Mesendoderm (in vitro differentiated cells): Measurements from ENCODE around the gene DPAGT1.
"Not testable (repeated sequence)": the region's sequence is repeated elsewhere in the genome, so short reads cannot be mapped to it uniquely, and the experiment has no call there.

Experiments used
- DNase-seq: peaks from one replicate; pipeline ENCODE4 v3.0.0; 2013
- H2AK5ac ChIP-seq: 2 replicates; pipeline ENCODE4 v1.6.1; 2013; ENCODE audit warnings: low read length, inconsistent platforms
- H2BK120ac ChIP-seq: 2 replicates; pipeline ENCODE4 v1.6.1; 2013; ENCODE audit warnings: low read depth, mild to moderate bottlenecking, low read length, moderate library complexity, mixed read lengths
- H2BK15ac ChIP-seq: replicated peaks from 2 replicates; pipeline ENCODE4 v1.6.1; 2013; ENCODE audit warnings: low read depth, mild to moderate bottlenecking, moderate library complexity
- H2BK5ac ChIP-seq: 2 replicates; pipeline ENCODE4 v1.6.1; 2013; ENCODE audit warnings: low read length, inconsistent platforms
- H3K18ac ChIP-seq: 2 replicates; pipeline ENCODE4 v1.6.1; 2013; ENCODE audit warnings: mild to moderate bottlenecking, low read length, mixed read lengths
- H3K23ac ChIP-seq: one replicate; pipeline ENCODE4 v1.6.1; 2013; ENCODE audit warnings: low read length
- H3K27ac ChIP-seq: 2 replicates; pipeline ENCODE4 v1.5.1; 2013; ENCODE audit warnings: low read depth, mild to moderate bottlenecking, inconsistent platforms, low read length, moderate library complexity
- H3K27me3 ChIP-seq: 2 replicates; pipeline ENCODE4 v1.6.1; 2013; ENCODE audit warnings: low read length, control low read depth, mild to moderate bottlenecking, inconsistent platforms; ENCODE audit not compliant: insufficient read depth, poor library complexity
- H3K36me3 ChIP-seq: 2 replicates; pipeline ENCODE4 v1.6.1; 2013; ENCODE audit warnings: low read length, inconsistent platforms; ENCODE audit not compliant: control insufficient read depth, insufficient read depth
- H3K4ac ChIP-seq: one replicate; pipeline ENCODE4 v1.6.1; 2013; ENCODE audit warnings: low read depth, mild to moderate bottlenecking, low read length, moderate library complexity
- H3K4me1 ChIP-seq: 2 replicates; pipeline ENCODE4 v1.6.1; 2013; ENCODE audit warnings: low read depth, low read length, inconsistent platforms; ENCODE audit not compliant: control insufficient read depth
- H3K4me2 ChIP-seq: 2 replicates; pipeline ENCODE4 v1.6.1; 2013; ENCODE audit warnings: low read length
- H3K4me3 ChIP-seq: 2 replicates; pipeline ENCODE4 v1.5.1; 2013; ENCODE audit warnings: mild to moderate bottlenecking, low read length
- H3K56ac ChIP-seq: one replicate; pipeline ENCODE4 v1.6.1; 2013; ENCODE audit warnings: low read length
- H3K79me1 ChIP-seq: 2 replicates; pipeline ENCODE4 v1.6.1; 2013; ENCODE audit warnings: low read length, inconsistent platforms
- H3K79me2 ChIP-seq: 2 replicates; pipeline ENCODE4 v1.6.1; 2013; ENCODE audit warnings: mild to moderate bottlenecking, low read length; ENCODE audit not compliant: control insufficient read depth, insufficient read depth
- H3K9ac ChIP-seq: 2 replicates; pipeline ENCODE4 v1.6.1; 2013; ENCODE audit warnings: low read length, inconsistent platforms
- H4K5ac ChIP-seq: one replicate; pipeline ENCODE4 v1.6.1; 2013; ENCODE audit warnings: low read length
- H4K8ac ChIP-seq: one replicate; pipeline ENCODE4 v1.6.1; 2013; ENCODE audit warnings: low read depth, mild to moderate bottlenecking, control low read depth, low read length, moderate library complexity
- WGBS: extraction: QIAGEN DNeasy Blood & Tissue Kit; methylation state at CpG from one replicate; pipeline ENCODE4 v1.1.7; 2013; ENCODE audit warnings: low lambda C conversion rate, missing lambda C conversion rate; ENCODE audit not compliant: insufficient coverage; ENCODE audit errors: extremely low coverage; 5-methylcytosine and 5-hydroxymethylcytosine counted together

The DPAGT1 gene

DNA sequence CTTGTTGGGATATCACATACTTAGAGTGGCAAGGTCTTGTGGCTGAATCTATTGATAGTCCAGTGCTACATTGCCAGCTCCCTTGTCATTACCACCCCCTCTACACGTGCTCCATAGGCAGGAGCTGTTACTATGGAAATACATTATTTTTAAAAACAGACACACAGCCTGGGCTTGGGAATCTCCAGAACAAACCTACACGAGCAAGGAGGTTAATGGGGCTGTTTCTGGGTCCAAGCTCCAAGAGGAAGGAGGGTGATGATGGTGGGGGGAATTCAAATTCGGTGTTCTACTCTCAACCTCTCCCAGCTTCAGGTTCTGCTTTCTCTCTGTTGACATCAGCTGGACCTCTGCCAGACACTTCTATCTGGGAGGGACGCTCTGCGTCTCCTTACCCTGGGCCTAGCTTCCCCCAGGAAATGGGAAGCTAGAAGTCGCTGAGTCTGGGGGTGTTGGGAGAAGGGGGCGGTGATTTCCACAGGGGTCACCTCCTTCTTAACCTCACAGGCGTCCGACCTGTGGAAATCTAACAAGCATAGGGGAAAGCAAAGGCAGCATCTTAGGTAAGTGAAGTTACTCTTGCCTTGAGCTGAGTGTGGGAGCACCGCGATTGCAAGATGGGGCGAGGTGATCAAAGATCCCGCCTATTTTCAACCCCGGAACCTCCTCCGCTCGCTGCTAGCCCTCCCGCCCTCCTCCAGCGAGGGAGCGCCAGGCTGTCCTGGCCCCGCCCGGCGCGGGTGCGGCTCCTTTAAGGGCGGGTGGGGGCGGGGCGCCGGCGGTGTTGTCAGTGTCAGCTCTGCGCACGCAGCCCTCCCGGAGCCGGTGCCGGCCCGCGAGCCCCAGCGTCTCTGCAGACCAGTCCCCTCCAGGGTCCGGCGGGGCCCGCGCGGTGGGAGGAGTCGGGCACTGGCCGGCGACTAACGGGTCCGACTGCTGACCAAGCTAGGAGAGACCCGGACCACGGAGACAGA is 5.2 kb upstream of the DPAGT1 start, which contains the start of gene C2CD2L:
Gene C2CD2L, plus strand, starts transcription at position 781 of the 974 bp plus-strand sequence. CDS start 398 bp downstream, outside the sequence.
- H2BK15ac ChIP-seq, result no peak within 1 kb of the TSS
- H3K23ac ChIP-seq, result no peak within 1 kb of the TSS
- H3K79me2 ChIP-seq, result no peaks in the 10 kb centered on the region
- H3K4me1 ChIP-seq, result peaks cover 13% of the 10 kb centered on the region
- no peak within 1 kb of the TSS for H2AK5ac ChIP-seq
- H2BK120ac ChIP-seq, result no peak within 1 kb of the TSS
- peak within 1 kb of the TSS; percentile 82 for H3K4me2 ChIP-seq
- H2BK5ac ChIP-seq, result no peak within 1 kb of the TSS
- H3K4ac ChIP-seq, result peak within 1 kb of the TSS; percentile 40
- H4K5ac ChIP-seq, result no peak within 1 kb of the TSS
- H3K27ac ChIP-seq, result no peak within 1 kb of the TSS
- H3K27me3 ChIP-seq, result no peaks in the 10 kb centered on the region
- no peaks in the 10 kb centered on the region for H3K79me1 ChIP-seq
- no CpG with 5 or more reads among the region's 49 CpGs for WGBS
- DNase-seq, result peak; percentile 92
- no peak within 1 kb of the TSS for H3K18ac ChIP-seq
- peak within 1 kb of the TSS; percentile 91 for H3K56ac ChIP-seq
- peak within 1 kb of the TSS; percentile 73 for H3K9ac ChIP-seq
- no peak within 1 kb of the TSS for H4K8ac ChIP-seq
- no peaks in the 10 kb centered on the region for H3K36me3 ChIP-seq
- H3K4me3 ChIP-seq, result peak within 1 kb of the TSS; percentile 67

DNA sequence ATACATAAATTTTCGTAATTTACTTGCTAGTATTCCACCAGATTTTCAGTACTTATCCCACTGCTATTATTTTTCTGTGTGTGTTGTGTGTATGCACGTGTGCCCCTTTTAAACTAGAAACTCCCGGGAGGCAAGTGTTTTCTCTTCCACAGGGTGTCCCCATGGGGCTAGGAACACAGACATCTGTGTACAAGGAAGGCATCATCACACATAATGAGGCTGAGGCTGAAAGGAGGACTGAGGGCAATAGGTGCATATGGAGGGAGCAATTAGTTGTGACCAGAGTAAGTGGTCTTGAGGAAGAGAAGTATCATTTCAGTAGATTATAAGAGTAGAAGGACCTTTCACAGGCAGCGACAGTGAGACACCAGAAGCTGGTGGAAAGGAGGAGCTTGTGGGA is 2.1 kb upstream of the DPAGT1 start:
- Histone ChIP-seq H2AK5ac (no peak overlapping the region), H4K5ac (no peak overlapping the region), H3K18ac (no peak overlapping the region), H3K4me3 (no peak overlapping the region), H3K56ac (no peak overlapping the region), H3K23ac (no peak overlapping the region), H3K4me1 (peaks cover 16% of the 10 kb centered on the region), H3K79me1 (peaks cover 5% of the 10 kb centered on the region), H3K27ac (no peak overlapping the region), H3K36me3 (no peaks in the 10 kb centered on the region), H2BK120ac (no peak overlapping the region), H2BK5ac (no peak overlapping the region), H2BK15ac (no peak overlapping the region), H3K79me2 (peaks cover 6% of the 10 kb centered on the region), H3K4ac (no peak overlapping the region), H3K27me3 (no peaks in the 10 kb centered on the region), H3K9ac (no peak overlapping the region), H4K8ac (no peak overlapping the region), H3K4me2 (no peak overlapping the region)
- no CpG with 5 or more reads among the region's 4 CpGs for WGBS
- no peak for DNase-seq

GRCh38 chr11:119103161-119103664 is 1.6 kb upstream of the DPAGT1 start:
- not testable (repeated sequence) for H2BK120ac ChIP-seq, H3K79me2 ChIP-seq, H3K27me3 ChIP-seq, H3K79me1 ChIP-seq, H3K9ac ChIP-seq, H3K18ac ChIP-seq, H2BK15ac ChIP-seq, H2AK5ac ChIP-seq, H4K8ac ChIP-seq, H2BK5ac ChIP-seq, H3K4ac ChIP-seq, DNase-seq, H3K4me2 ChIP-seq, H4K5ac ChIP-seq, H3K23ac ChIP-seq, H3K4me3 ChIP-seq, H3K36me3 ChIP-seq
- peaks cover 10% of the 10 kb centered on the region for H3K4me1 ChIP-seq
- H3K27ac ChIP-seq, result peak overlapping the region; percentile 21
- no CpG with 5 or more reads among the region's 18 CpGs for WGBS
- H3K56ac ChIP-seq, result peak overlapping the region; percentile 29

DNA sequence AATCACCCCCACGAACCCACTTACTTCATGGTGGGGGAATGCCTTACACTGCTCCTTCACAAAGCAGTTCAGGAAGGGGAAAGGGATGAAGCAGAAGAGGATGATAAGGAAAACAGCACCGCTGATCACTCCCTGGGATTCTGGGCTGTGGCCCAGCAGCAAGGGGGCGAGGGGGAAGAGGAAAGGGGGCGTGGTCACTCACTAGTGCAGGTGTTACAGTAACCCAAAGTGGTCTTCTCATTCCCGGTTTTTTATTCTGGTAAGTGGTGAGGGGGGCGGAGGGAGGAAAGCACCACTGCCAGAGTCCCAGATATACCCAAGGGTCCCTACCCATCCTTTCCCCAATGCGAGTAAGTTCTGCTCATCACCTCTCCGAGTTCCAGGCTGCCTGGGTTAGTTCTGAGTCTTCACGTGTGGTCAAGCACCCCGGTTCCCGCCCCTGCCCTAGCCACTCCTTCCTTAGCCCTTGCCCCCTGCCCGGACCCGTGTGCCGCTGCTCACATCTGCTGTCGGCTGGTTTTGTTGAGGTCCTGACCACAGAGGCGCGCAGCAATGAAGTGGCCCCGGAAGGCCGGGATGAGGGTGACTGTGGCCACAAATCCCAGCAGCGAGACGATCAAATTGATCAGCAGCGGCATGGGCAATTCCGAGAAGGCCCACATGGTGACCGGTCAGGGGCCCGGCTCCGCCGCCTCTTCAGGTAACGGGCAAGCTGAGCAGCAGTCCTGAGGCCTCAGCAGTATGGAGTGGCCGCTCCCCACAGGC is 477 bp downstream of the DPAGT1 start:
- Histone ChIP-seq H3K4me2 (peak overlapping the region; percentile 58), H3K27me3 (no peaks in the 10 kb centered on the region), H2AK5ac (peak overlapping the region; percentile 82), H3K18ac (peak overlapping the region; percentile 75), H3K27ac (peak overlapping the region; percentile 78), H4K8ac (no peak overlapping the region), H3K36me3 (peaks cover 4% of the 10 kb centered on the region), H3K23ac (peak overlapping the region; percentile 73), H2BK15ac (no peak overlapping the region), H3K4me3 (peak overlapping the region; percentile 84), H3K79me2 (peaks cover 6% of the 10 kb centered on the region), H3K56ac (peak overlapping the region; percentile 97), H4K5ac (no peak overlapping the region), H3K4ac (peak overlapping the region; percentile 50), H3K4me1 (peaks cover 5% of the 10 kb centered on the region), H2BK120ac (no peak overlapping the region), H3K79me1 (peaks cover 5% of the 10 kb centered on the region), H2BK5ac (no peak overlapping the region), H3K9ac (peak overlapping the region; percentile 94)
- WGBS, result no CpG with 5 or more reads among the region's 29 CpGs
- no peak for DNase-seq

DNA sequence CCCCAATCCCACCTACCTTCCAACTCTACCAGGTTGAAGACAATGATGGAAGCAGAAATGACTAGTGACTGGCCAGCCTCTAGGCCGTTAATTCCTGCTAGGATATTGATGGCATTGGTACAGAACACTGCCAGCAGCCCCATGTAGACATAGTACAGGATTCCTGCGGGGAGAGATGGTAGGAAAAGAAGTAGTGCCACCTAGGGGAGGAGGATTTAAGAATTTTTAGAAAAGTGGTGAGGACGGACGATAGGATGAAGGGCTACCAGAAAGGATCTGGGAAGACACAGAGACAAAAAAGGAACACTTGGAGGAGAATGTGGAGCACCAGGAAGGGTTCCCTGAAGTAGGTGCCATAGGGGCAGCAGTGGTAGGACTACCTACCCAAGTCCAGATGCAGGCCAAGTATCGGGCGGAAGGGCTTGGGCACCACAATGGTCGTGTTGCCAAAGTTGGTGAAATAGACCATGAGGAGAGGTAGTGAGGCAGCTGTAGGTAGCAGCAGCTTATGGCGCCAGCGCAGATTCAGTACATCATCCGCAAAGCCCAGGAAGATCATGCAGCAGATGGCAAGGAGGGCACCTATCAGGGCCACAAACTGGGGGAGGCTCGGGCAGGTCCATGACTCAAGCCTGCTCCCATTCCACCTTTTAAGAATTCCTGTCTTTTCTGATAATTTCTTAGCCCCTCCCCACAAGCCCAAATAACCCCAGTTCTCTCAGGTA is 1.2 kb downstream of the DPAGT1 start:
- Histone ChIP-seq H2BK15ac (no peak overlapping the region), H3K4me3 (peak overlapping the region; percentile 84), H3K79me2 (peaks cover 6% of the 10 kb centered on the region), H4K8ac (no peak overlapping the region), H2BK5ac (no peak overlapping the region), H3K36me3 (peaks cover 4% of the 10 kb centered on the region), H3K4me2 (peak overlapping the region; percentile 58), H3K23ac (peak overlapping the region; percentile 73), H3K4ac (no peak overlapping the region), H3K18ac (no peak overlapping the region), H2BK120ac (no peak overlapping the region), H3K27ac (no peak overlapping the region), H3K79me1 (peaks cover 5% of the 10 kb centered on the region), H3K4me1 (peaks cover 5% of the 10 kb centered on the region), H3K9ac (peak overlapping the region; percentile 94), H2AK5ac (peak overlapping the region; percentile 82), H4K5ac (no peak overlapping the region), H3K56ac (peak overlapping the region; percentile 97), H3K27me3 (no peaks in the 10 kb centered on the region)
- DNase-seq, result peak; percentile 64
- WGBS, result no CpG with 5 or more reads among the region's 11 CpGs
